GM12878 (cell line): ENCODE measurements around the gene LMF2. TPM values are rescaled to one million over a fixed set of nuclear protein-coding genes. Genes with fewer than 3 reads are reported as not detected.

Experiments used
- ATAC-seq: fragments of 200-7000 bp; cut with Tn5 transposase; 3 replicates; pipeline ENCODE4 v1.9.1; 2020; ENCODE audit warnings: mild to moderate bottlenecking, moderate library complexity
- BruUV-seq: library from RNA; stranded (reverse); fragments of 400-500 nt; replicated peaks from 2 replicates; lab custom pipeline; 2021; lab: Mats Ljungman, UMichigan
- CTCF ChIA-PET: fragments of 300-600 bp; sonication (Branson Sonifier 250); formaldehyde crosslinking; extraction: SDS; loops from one replicate; lab custom pipeline; 2021; ENCODE audit warnings: inconsistent platforms; lab: Yijun Ruan, JAX
- POLR2A ChIA-PET: fragments of 350-600 bp; formaldehyde crosslinking; extraction: SDS; loops from one replicate; lab custom pipeline; 2021; ENCODE audit warnings: inconsistent platforms; lab: Charles Lee
- RAD21 ChIA-PET: fragments of 300-600 bp; sonication (Branson Sonifier 250); formaldehyde crosslinking; loops from one replicate; lab custom pipeline; 2023; ENCODE audit warnings: antibody characterized with exemption; ENCODE audit not compliant: unreplicated experiment; lab: Charles Lee
- SMC1A ChIA-PET: fragments of 300-600 bp; sonication (Branson Sonifier 250); formaldehyde crosslinking; loops from one replicate; lab custom pipeline; 2023; ENCODE audit not compliant: unreplicated experiment, uncharacterized antibody; lab: Charles Lee
- DNase-seq: peaks from one replicate; pipeline ENCODE4 v3.0.0-alpha.2; 2011; ENCODE audit warnings: low read depth, low spot score
- FAIRE-seq: peaks from 3 replicates; lab custom pipeline; 2011; peaks lifted over from hg19 to GRCh38; lab: Jason Lieb, UNC
- H2AFZ ChIP-seq: 2 replicates; pipeline ENCODE4 v1.6.0; 2011; ENCODE audit warnings: low read depth, low read length, control low read depth; ENCODE audit not compliant: control insufficient read depth
- H3K27ac ChIP-seq: 2 replicates; pipeline ENCODE4 v1.5.1; 2011; ENCODE audit warnings: control low read depth; ENCODE audit not compliant: control insufficient read depth, insufficient read depth
- H3K27me3 ChIP-seq, 2 experiments: replicated peaks in 1 of 2; 2 replicates each; pipeline versions ENCODE4 v1.6.0 to v1.6.1; 2011; ENCODE audit warnings: low read length in 1 of 2; ENCODE audit not compliant: control insufficient read depth in 2 of 2, insufficient read depth in 2 of 2
- H3K36me3 ChIP-seq, 2 experiments: 2 replicates each; pipeline ENCODE4 v1.5.1; 2011; ENCODE audit warnings: low read length in 1 of 2; ENCODE audit not compliant: control insufficient read depth in 2 of 2, insufficient read depth in 2 of 2
- H3K4me1 ChIP-seq: 2 replicates; pipeline ENCODE4 v1.6.1; 2011; ENCODE audit warnings: mild to moderate bottlenecking, low read length, moderate library complexity, mixed read lengths; ENCODE audit not compliant: control insufficient read depth, insufficient read depth
- H3K4me2 ChIP-seq: 2 replicates; pipeline ENCODE4 v1.6.0; 2011; ENCODE audit warnings: control low read depth; ENCODE audit not compliant: control insufficient read depth, insufficient read depth
- H3K4me3 ChIP-seq: fragments of 200-600 bp; sonication (generic); 2 replicates; pipeline ENCODE4 v1.5.1; 2016
- H3K79me2 ChIP-seq: 2 replicates; pipeline ENCODE4 v1.6.0; 2011; ENCODE audit warnings: low read length; ENCODE audit not compliant: control insufficient read depth, insufficient read depth
- H3K9ac ChIP-seq: 2 replicates; pipeline ENCODE4 v1.8.0; 2011; ENCODE audit warnings: low read length, control low read depth, mixed read lengths; ENCODE audit not compliant: control insufficient read depth, insufficient read depth
- H3K9me3 ChIP-seq: replicated peaks from 3 replicates; pipeline ENCODE4 v1.5.1; 2011; ENCODE audit warnings: mild to moderate bottlenecking, low read length; ENCODE audit not compliant: control insufficient read depth, insufficient read depth
- H4K20me1 ChIP-seq: 2 replicates; pipeline ENCODE4 v1.6.0; 2011; ENCODE audit not compliant: control insufficient read depth, insufficient read depth
- CHD2 ChIP-seq: IDR thresholded peaks from 2 replicates; pipeline ENCODE4 v1.6.1; 2011; ENCODE audit warnings: low read depth, low read length, improper control_type of control experiment, borderline replicate concordance
- NFYA ChIP-seq: IDR thresholded peaks from 2 replicates; pipeline ENCODE4 v1.6.1; 2011; ENCODE audit warnings: low read depth, mild to moderate bottlenecking, low read length, improper control_type of control experiment, borderline replicate concordance
- NR2C1 ChIP-seq: fragments of 450-650 bp; IDR thresholded peaks from 2 replicates; pipeline ENCODE4 v1.6.1; 2017; ENCODE audit warnings: antibody characterized with exemption, mild to moderate bottlenecking, moderate library complexity
- PAX5 ChIP-seq: IDR thresholded peaks from 2 replicates; pipeline ENCODE4 v1.6.1; 2011; ENCODE audit warnings: low read depth, low read length, borderline replicate concordance
- SIN3A ChIP-seq: IDR thresholded peaks from 2 replicates; pipeline ENCODE4 v1.6.1; 2012; ENCODE audit warnings: low read depth, low read length, improper control_type of control experiment
- TCF12 ChIP-seq: IDR thresholded peaks from 2 replicates; pipeline ENCODE4 v1.6.1; 2011; ENCODE audit warnings: low read depth, mild to moderate bottlenecking, low read length
- WGBS: methylation state at CpG from one replicate; pipeline ENCODE4 v1.1.6; 2016; ENCODE audit warnings: low lambda C conversion rate; ENCODE audit not compliant: insufficient replicate concordance, insufficient coverage; ENCODE audit errors: missing lambda C conversion rate; 5-methylcytosine and 5-hydroxymethylcytosine counted together
- in situ Hi-C: fragments of 300-500 bp; cut with MboI; formaldehyde crosslinking; loops from 9 replicates; pipeline ENCODE4 v1.14.3; 2018; ENCODE audit warnings: mixed read lengths
- intact Hi-C: fragments of 100-400 bp; cut with micrococcal nuclease; formaldehyde crosslinking; loops from one replicate; pipeline ENCODE4 v1.14.2; 2022; ENCODE audit not compliant: unreplicated experiment
- polyA plus RNA-seq, 11 experiments: library from polyadenylated mRNA; depleted of rRNA in 4 of 11; unstranded in 6 of 11; stranded (reverse) in 5 of 11; fragments of >200 nt; fragmentation: Nextera tagmentation in 4 of 11; fragmentation: Illumina TruSeq in 1 of 11; extraction: Ambion mirVana in 4 of 11; extraction: Trizol in 1 of 11; gene quantifications; 1 replicate in 1 of 11; 2 replicates in 10 of 11; pipeline versions ENCODE4 v1.2.1 to v1.2.3, GENCODE V29; 2011 to 2016; ENCODE audit warnings: inconsistent platforms in 2 of 11, missing spikeins in 2 of 11, low read depth in 1 of 11
- total RNA-seq, 4 experiments: library from RNA; depleted of rRNA in 3 of 4; stranded (reverse); fragments of >200 nt in 3 of 4; fragmentation: Illumina TruSeq in 1 of 4; extraction: Trizol in 1 of 4; gene quantifications; 2 replicates each; pipeline versions ENCODE4 v1.2.1 to v1.2.3, GENCODE V29; 2013 to 2021
- TF ChIP-seq, protein P1 (sequence below): fragments of 450-650 bp; IDR thresholded peaks from 2 replicates; pipeline ENCODE4 v1.6.1; 2017; ENCODE audit warnings: antibody characterized with exemption, mild to moderate bottlenecking, moderate library complexity
- TF ChIP-seq, protein P2 (sequence below): IDR thresholded peaks from 2 replicates; pipeline ENCODE4 v1.6.1; 2011; ENCODE audit warnings: borderline replicate concordance, low read depth, mild to moderate bottlenecking, moderate library complexity, mixed read lengths, low read length; ENCODE audit not compliant: insufficient read depth; ENCODE audit errors: extremely low read length

Gene LMF2
- total and polyA plus RNA-seq, 10 of the 15 experiments (the other 5 are each of a cell fraction or from before 2014, with no cell fraction given): 0.08 to 57.5 (median 21.2) TPM

DNA sequence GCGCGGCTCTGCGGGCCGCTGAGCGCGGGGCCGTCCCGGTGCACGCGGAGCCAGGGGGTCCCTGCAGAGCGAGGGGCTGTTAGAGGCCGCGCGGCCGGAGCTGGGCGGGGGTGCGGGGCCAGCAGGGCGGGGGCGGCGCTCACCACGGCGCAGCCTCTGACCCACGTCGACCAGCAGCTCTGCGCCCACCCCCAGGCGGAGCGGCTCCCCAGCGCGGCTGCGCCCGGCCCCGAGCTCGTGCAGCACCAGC, 18.3 kb upstream of the LMF2 start:
- no TSS peak for BruUV-seq
- FAIRE-seq (no peak), ATAC-seq (no peak), DNase-seq (no peak)
- peak overlapping the region; percentile 99 for H3K4me2 ChIP-seq
- ChIA-PET SMC1A (interaction anchor here (0.7 to 5.8 kb wide), 16 partner anchors 9 to 275 kb away, joined by 3 to 58 read pairs (median 6); partner anchors contain the start of genes CHKB, HDAC10, LMF2 and NCAPH2), RAD21 (interaction anchor here (0.6 to 6.3 kb wide), 24 partner anchors 9 to 285 kb away, joined by 3 to 106 read pairs (median 4); partner anchors contain the start of genes CHKB, LMF2, NCAPH2 and SYCE3), POLR2A (interaction anchor here (0.5 to 6.5 kb wide), 19 partner anchors 11 to 211 kb away, joined by 3 to 232 read pairs (median 5); partner anchors contain the start of genes KLHDC7B, LMF2, NCAPH2 and SYCE3), CTCF (interaction anchor here (0.6 to 3.5 kb wide), 28 partner anchors 8 to 250 kb away, joined by 3 to 38 read pairs (median 4); partner anchors contain the start of genes ARSA, KLHDC7B, LMF2 and NCAPH2)
- no peaks in the 10 kb centered on the region for H4K20me1 ChIP-seq
- H3K36me3 ChIP-seq: peaks cover 5 to 30% of the 10 kb centered on the region in 2 experiments; a peak in 3 of 4 replicates
- intact Hi-C loops: loop anchor here (5.0 kb wide), 2 partner anchors 37 to 57 kb away; partner anchors contain the start of genes CHKB and SYCE3
- peaks cover 56% of the 10 kb centered on the region for H3K79me2 ChIP-seq
- H2AFZ ChIP-seq: peak overlapping the region; percentile 55; the same call in 1 of the 2 replicates
- in situ Hi-C loops: loop anchor here (5.0 kb wide), 1 partner anchor 97 kb away; no protein-coding TSS in a partner anchor
- no peaks in the 10 kb centered on the region for H3K9me3 ChIP-seq
- peaks cover 16% of the 10 kb centered on the region for H3K4me1 ChIP-seq
- peak overlapping the region; percentile 94 for H3K27ac ChIP-seq
- no peaks in the 10 kb centered on the region for H3K27me3 ChIP-seq
- H3K9ac ChIP-seq: peak overlapping the region; percentile 94; the same call in 1 of the 2 replicates
- no peak for TF ChIP-seq PAX5
- TF ChIP-seq, protein P1, sequence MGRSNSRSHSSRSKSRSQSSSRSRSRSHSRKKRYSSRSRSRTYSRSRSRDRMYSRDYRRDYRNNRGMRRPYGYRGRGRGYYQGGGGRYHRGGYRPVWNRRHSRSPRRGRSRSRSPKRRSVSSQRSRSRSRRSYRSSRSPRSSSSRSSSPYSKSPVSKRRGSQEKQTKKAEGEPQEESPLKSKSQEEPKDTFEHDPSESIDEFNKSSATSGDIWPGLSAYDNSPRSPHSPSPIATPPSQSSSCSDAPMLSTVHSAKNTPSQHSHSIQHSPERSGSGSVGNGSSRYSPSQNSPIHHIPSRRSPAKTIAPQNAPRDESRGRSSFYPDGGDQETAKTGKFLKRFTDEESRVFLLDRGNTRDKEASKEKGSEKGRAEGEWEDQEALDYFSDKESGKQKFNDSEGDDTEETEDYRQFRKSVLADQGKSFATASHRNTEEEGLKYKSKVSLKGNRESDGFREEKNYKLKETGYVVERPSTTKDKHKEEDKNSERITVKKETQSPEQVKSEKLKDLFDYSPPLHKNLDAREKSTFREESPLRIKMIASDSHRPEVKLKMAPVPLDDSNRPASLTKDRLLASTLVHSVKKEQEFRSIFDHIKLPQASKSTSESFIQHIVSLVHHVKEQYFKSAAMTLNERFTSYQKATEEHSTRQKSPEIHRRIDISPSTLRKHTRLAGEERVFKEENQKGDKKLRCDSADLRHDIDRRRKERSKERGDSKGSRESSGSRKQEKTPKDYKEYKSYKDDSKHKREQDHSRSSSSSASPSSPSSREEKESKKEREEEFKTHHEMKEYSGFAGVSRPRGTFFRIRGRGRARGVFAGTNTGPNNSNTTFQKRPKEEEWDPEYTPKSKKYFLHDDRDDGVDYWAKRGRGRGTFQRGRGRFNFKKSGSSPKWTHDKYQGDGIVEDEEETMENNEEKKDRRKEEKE: no peak
- TF ChIP-seq, protein P2, sequence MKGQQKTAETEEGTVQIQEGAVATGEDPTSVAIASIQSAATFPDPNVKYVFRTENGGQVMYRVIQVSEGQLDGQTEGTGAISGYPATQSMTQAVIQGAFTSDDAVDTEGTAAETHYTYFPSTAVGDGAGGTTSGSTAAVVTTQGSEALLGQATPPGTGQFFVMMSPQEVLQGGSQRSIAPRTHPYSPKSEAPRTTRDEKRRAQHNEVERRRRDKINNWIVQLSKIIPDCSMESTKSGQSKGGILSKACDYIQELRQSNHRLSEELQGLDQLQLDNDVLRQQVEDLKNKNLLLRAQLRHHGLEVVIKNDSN: no peak
- no peak for TF ChIP-seq TCF12
- TF ChIP-seq NFYA: no peak
- TF ChIP-seq SIN3A: 0 out of 2 replicates have a peak, but pooled peaks have one; percentile 7
- no peak for TF ChIP-seq NR2C1
- no peak for TF ChIP-seq CHD2
- 0% methylated on average over 2 of the region's 33 CpGs for WGBS
- peak overlapping the region; percentile 74 for H3K4me3 ChIP-seq
